BE2C (cell line): ENCODE results near the gene P4HA1.
"Not testable (repeated sequence)": the region's sequence is repeated elsewhere in the genome, so short reads cannot be mapped to it uniquely, and the experiment has no call there.

Source experiments
- DNase-seq: peaks from one replicate; pipeline ENCODE4 v3.0.0-alpha.2; 2020
- H3K27me3 ChIP-seq: fragments of 250-450 bp; sonication (Bioruptor Pico); 2 replicates; pipeline ENCODE4 v1.5.1; 2020; ENCODE audit warnings: mild to moderate bottlenecking
- H3K36me3 ChIP-seq: fragments of 250-450 bp; sonication (Bioruptor Pico); 2 replicates; pipeline ENCODE4 v1.5.1; 2020; ENCODE audit warnings: mild to moderate bottlenecking
- H3K4me1 ChIP-seq: fragments of 250-450 bp; sonication (Bioruptor Pico); 2 replicates; pipeline ENCODE4 v1.5.1; 2020
- H3K4me3 ChIP-seq: 2 replicates; pipeline ENCODE4 v1.5.1; 2011; ENCODE audit warnings: low read depth, low read length
- H3K9me3 ChIP-seq: fragments of 250-450 bp; sonication (Bioruptor Pico); 2 replicates; pipeline ENCODE4 v1.5.1; 2020
- CTCF ChIP-seq: IDR thresholded peaks from 2 replicates; pipeline ENCODE4 v1.5.1; 2012; ENCODE audit warnings: mild to moderate bottlenecking, low read depth, low read length

The P4HA1 gene

GRCh38 chr10:72997099-72997498 lies 99.6 kb downstream of the P4HA1 start:
- Histone ChIP-seq H3K4me1 (no peaks in the 10 kb centered on the region), H3K36me3 (no peaks in the 10 kb centered on the region), H3K4me3 (no peak overlapping the region), H3K9me3 (no peaks in the 10 kb centered on the region), H3K27me3 (no peaks in the 10 kb centered on the region)
- no peak for TF ChIP-seq CTCF
- no peak for DNase-seq

DNA sequence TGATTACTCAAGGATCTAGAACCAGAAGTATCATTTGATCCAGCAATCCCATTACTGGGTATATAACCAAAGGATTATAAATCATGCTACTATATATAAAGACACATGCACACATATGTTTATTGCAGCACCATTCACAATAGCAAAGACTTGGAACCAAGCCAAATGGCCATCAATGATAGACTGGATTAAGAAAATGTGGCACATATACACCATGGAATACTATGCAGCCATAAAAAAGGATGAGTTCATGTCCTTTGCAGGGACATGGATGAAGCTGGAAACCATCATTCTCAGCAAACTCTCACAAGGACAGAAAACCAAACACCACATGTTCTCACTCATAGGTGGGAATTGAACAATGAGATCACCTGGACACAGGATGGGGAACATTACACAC lies 101.2 kb downstream of the P4HA1 start:
- DNase-seq, H3K4me3 ChIP-seq, H3K27me3 ChIP-seq, H3K4me1 ChIP-seq, H3K36me3 ChIP-seq, H3K9me3 ChIP-seq: not testable (repeated sequence)

- not testable (repeated sequence) for H3K9me3 ChIP-seq, H3K4me3 ChIP-seq, H3K4me1 ChIP-seq, H3K36me3 ChIP-seq, H3K27me3 ChIP-seq, DNase-seq
These were observed 106.9 kb downstream of the P4HA1 start for GRCh38 chr10:72989771-72990170.

DNA sequence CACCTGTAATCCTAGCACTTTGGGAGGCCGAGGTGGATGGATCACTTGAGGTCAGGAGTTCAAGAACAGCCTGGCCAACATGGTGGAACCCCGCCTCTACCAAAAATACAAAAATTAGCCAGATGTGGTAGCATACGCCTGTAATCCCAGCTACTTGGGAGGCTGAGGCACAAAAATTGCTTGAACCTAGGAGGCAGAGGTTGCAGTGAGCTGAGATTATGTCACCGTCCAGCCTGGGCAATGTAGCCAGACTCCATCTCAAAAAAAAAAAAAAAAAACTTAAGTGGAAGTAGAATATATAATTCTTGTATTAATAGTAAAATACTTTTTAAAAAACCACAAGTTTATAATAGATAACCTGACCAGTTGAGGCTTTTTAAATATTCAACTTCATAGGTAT lies 112.0 kb downstream of the P4HA1 start:
- H3K4me1 ChIP-seq = not testable (repeated sequence)

GRCh38 chr10:72981882-72982529 lies 114.7 kb downstream of the P4HA1 start:
- peak; percentile 21 for DNase-seq
- TF ChIP-seq CTCF = no peak
- Histone ChIP-seq H3K36me3 (no peaks in the 10 kb centered on the region), H3K9me3 (peaks cover 3% of the 10 kb centered on the region; the same call in 1 of the 2 replicates), H3K4me3 (no peak overlapping the region), H3K4me1 (no peaks in the 10 kb centered on the region), H3K27me3 (no peaks in the 10 kb centered on the region; the same call in 1 of the 2 replicates)

More for the DNA sequence above, 112.0 kb downstream of the P4HA1 start:
- H3K27me3 ChIP-seq, DNase-seq, H3K9me3 ChIP-seq, H3K36me3 ChIP-seq, H3K4me3 ChIP-seq: not testable (repeated sequence)

DNA sequence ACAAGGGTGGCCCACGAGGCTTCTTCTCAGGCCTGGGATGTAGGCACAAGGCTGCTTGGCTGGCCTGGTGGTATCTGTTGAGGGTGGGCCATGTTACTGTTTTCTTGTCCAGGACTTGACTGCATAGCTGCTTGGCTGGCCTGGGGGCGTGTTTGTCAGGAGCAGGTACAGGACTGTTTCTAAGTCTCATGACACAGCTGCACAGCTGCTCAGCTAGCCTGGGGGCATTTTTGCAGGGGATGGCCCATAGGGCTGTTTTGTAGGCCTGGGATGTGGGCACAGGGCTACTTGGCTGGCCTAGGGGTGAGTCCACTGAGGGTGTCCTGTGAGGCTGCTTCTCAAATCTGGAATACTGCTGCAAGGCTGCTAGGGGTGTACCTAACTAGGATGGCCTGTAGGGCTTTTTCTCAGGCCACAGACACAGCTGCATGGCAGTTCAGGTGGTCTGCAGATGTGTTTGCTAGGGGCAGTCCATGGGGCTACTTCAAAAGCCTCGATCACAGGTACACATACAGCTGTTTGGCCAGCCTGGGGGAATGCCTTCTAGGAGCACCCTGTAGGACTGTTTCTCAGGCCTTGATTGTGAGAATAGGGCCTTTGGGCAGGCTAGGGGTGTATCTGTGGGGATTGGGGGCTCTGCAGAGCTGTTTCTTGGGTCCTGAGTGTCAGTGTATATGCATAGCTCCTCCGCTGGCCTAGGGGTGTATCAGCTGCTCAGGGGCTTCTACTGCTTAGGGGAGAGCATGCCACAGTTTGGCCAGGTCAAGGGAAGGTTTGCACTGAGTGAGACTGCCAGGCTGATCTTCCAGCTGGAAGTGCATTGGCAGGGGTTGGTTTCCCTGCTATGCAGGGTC lies 115.4 kb downstream of the P4HA1 start:
- H3K27me3 ChIP-seq = no peaks in the 10 kb centered on the region; the same call in 1 of the 2 replicates
- peaks cover 3% of the 10 kb centered on the region; the same call in 1 of the 2 replicates for H3K9me3 ChIP-seq
- no peak for TF ChIP-seq CTCF
- H3K4me3 ChIP-seq = no peak overlapping the region
- H3K36me3 ChIP-seq = no peaks in the 10 kb centered on the region
- peak; percentile 20 for DNase-seq
- H3K4me1 ChIP-seq = no peaks in the 10 kb centered on the region

DNA sequence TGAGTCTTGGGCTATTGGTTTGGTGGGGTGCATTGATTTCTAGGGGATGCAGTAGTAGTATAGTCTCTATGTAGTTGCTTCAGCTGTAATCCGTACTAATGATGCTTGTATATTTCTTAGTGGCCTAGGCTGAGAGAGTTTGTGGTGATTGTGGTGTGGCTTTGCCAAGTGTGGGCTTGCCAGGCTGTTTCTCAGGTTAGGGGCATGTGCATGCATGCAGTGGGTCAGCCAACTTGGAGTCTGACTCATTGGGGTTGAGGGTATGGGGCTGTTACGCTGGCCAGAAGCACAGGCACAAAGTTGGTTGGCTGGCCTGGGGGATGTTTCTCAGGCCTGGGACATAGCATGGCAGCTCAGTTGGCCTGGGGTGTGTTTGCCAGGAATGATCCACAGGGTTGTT lies 116.3 kb downstream of the P4HA1 start:
- Histone ChIP-seq H3K27me3 (no peaks in the 10 kb centered on the region; the same call in 1 of the 2 replicates), H3K4me1 (no peaks in the 10 kb centered on the region), H3K4me3 (no peak overlapping the region), H3K36me3 (no peaks in the 10 kb centered on the region), H3K9me3 (peaks cover 3% of the 10 kb centered on the region; the same call in 1 of the 2 replicates)
- TF ChIP-seq CTCF = no peak
- no peak for DNase-seq
